HL-60/S4 treated with phorbol 12-myristate 13-acetate at 8.2 ng/mL for 4 days and 3 days (cell line): ENCODE data around the gene OSGEP.

Experiments
- in situ Hi-C: fragments of 300-500 bp; cut with MboI; formaldehyde crosslinking; loops from 2 replicates; pipeline ENCODE4 v1.15.0; 2022; ENCODE audit warnings: low sequenced_read_pairs

The OSGEP gene

GRCh38 chr14:20434701-20435581 lies 19.7 kb downstream of the OSGEP start:
- in situ Hi-C loops = no loop called here

- in situ Hi-C loops = no loop called here
Observed at GRCh38 chr14:20429801-20430669, 24.6 kb downstream of the OSGEP start.

GRCh38 chr14:20428802-20429201 lies 25.8 kb downstream of the OSGEP start:
- in situ Hi-C loops = no loop called here

GRCh38 chr14:20428010-20428365 lies 26.6 kb downstream of the OSGEP start:
- in situ Hi-C loops = no loop called here

- in situ Hi-C loops = no loop called here
Observed at GRCh38 chr14:20427231-20428009, 27.2 kb downstream of the OSGEP start.

- in situ Hi-C loops = no loop called here
Observed at GRCh38 chr14:20424851-20425250, 29.8 kb downstream of the OSGEP start.

- in situ Hi-C loops = no loop called here
Observed at GRCh38 chr14:20422886-20423285, 31.7 kb downstream of the OSGEP start.

GRCh38 chr14:20421267-20421666 lies 33.3 kb downstream of the OSGEP start:
- in situ Hi-C loops = no loop called here

GRCh38 chr14:20419419-20419818 lies 35.2 kb downstream of the OSGEP start:
- in situ Hi-C loops = no loop called here

GRCh38 chr14:20418501-20418909 lies 36.1 kb downstream of the OSGEP start:
- in situ Hi-C loops = no loop called here

DNA sequence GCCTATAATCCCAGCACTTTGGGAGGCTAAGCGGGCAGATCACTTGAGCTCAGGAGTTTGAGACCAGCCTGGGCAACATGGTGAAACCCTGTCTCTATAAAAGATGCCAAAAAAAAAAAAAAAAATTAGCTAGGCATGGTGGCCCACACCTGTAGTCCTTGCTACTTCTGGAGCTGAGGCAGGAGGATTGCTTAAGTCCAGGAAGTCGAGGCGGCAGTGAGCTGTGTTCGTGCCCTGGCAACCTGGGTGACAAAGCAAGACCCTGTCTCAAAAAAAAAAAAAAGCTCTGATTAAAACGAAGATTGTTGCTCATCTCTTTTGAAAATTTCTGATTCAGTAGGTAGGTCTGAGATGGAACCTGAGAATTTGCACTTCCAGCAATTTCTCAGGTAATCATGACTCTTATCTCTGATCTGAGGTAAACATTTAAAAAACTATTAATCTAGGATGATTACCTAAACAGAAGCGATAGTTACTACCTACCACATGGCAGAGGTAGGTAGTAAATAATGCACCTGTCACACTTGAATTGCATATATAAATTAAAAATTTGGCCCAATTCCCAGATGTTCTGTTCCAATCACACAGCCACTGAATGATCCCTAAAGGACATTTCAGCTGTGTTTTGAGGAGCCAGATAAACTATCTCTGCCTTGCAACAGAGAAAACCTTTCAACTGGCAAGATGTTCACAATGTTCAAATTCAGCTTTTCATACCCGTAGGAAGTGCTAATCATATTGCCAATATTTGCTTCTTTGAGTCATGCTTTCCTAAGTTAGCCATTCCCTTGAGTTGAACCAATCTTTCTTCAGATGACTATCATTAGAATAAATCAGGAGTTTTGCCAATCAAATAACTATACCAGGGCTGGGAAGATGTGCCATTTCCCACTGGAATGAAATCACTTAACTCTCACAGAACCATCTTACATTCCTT lies 37.1 kb downstream of the OSGEP start:
- in situ Hi-C loops = no loop called here

DNA sequence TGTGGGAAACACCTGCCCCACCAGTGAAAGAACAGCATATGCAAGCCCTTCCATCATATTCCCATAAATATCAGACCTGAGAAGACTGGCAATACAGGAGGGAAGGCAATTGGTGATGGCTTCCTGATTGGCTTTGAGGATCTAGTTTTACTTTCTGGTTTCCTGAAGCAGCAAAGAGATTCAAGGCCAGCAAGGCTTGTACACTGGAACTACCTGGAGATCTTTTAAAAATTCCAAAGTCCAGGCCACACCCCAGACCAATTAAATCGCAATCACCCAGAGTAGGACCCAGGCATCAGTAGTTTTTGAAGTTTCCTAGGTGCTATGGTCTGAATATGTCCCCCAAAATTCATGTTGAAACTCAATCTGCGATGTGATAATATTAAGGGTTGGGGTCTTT lies 38.4 kb downstream of the OSGEP start:
- in situ Hi-C loops = no loop called here

DNA sequence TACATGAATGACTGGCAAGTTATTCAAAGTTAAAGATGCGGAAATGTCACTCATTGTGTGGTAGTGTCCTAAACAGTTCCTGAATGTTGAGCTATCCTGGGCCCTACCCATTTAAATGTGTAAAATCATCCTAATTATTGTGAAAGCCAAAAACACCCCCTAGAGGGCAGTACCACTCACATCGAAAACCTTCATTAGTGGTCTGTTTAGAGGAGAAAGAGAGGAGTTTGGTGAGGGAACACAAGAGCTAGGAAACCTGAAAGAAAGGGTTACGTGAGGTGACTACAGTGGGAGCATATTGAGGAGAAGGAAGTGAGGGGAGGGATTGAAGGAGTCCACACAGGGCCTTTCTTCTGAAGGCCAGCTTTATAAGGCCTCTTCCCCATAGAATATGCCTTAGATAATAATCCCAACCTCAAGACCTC lies 38.8 kb downstream of the OSGEP start:
- in situ Hi-C loops = no loop called here

DNA sequence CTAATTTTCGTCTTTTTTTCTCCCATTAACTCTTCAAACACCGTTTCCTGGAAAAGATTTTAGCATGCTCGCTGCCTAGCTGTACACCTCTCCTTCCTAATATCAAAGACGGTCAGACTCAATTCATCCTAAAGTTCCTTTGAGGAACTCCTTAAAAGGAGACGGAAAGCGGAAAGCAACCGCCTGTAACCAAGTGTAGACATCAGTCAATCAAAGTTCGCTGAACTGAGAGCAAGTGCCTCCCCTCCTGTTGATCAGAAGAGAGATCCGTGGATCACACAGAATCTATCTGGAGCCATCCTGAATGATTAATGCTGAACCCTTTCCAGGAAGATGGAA lies 40.9 kb downstream of the OSGEP start:
- in situ Hi-C loops = no loop called here

DNA sequence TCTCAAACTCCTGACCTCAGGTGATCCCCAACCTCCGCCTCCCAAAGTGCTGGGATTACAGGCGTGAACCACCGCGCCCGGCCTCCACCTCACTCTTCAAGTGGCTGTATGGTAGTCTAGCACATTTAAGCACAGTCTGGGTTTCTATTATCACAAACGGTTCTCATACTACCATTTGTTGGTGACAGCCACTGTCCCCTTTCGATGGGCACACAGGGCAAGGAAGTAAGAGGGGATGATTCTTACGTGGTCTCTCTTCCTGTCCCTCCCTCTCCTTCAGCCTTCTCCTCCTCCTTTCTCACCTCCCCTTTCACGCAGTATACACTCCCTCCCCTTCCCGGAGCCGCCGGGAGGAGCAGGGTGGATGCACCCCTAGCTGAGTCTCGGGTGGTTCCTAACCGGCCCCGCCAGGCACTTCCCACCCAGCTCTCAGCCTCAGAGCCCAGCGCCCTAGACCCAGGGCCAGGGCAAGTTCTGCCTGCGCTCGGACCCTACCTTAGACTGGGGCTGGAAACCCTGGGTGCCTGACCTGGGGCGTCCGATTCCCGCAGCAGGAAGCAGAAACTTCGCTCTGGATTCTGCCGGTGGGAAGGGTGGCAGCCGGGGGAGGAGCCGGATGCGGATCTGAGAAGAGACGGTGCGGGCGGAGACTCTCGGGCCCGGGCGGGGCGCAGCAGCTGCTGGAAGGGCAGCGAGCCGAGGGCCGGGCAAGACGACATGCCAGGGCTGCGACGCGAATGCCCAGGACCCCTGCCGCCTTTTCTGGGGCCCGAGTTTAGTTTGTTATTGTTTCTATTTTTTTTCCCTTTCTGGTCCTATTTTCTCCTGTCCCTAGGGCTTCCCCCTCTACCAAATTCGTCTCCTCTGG lies 41.5 kb downstream of the OSGEP start, which contains the start of gene TEP1:
Gene TEP1 (minus strand): TSS at position 626 of the 868 bp plus-strand sequence. CDS start 5,062 bp downstream, outside the sequence.
- in situ Hi-C loops = no loop called here

DNA sequence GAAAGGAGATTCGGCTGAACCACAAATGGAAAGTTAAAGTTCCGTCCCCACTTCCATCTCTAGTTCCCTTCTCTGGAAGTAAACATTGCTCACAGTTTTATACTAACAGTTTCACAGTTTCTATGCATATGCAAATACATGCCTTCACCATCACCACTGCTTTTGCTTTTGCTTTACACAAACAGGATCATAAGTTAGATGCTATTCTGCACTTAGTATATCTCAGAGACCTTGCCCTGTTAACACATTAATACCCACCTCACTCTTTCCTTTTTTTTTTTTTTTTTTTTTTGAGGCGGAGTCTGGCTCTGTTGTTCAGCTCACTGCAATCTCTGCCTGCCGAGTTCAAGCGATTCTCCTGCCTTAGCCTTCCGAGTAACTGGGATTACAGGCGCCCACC lies 42.2 kb downstream of the OSGEP start:
- in situ Hi-C loops = no loop called here

DNA sequence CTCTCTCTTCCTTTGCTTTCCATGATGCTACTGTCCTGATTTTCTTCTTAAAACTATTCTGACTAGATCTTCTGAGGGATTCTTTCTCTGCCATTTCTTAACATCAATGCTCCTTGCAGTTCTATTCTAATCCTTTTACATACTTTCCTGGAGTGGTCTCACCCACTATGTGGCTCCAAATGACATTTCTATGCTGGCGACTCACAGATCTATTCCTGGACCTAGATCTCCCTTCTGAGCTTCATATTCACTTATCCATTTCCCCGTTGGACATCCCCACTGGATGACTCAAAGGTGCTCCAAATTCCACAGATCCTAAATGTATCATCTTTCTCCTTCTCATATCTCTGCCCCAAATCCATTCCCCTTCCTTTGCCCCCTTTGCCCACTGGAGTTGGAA lies 45.4 kb downstream of the OSGEP start:
- in situ Hi-C loops = no loop called here

DNA sequence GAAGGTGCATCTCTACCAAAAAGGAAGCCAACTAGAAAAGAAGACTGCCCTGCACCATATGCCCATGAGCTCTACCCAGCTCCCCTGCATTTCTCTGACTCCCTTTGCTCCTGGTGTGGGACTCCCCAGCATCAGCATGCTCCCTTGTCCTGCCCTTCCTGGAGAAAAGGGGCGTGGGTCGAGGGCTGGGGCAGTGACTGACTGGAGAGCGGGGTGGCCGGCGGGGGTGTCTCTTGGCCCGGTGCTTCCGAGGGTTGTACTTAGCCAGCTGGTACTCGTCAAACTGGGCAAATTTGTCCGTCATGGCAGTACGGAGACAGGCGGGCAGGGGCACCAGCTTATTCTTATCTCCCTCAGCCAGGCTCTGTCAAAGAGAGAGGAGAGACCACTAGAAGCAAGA lies 51.1 kb downstream of the OSGEP start:
- in situ Hi-C loops = no loop called here

GRCh38 chr14:20400965-20401593 lies 53.5 kb downstream of the OSGEP start:
- in situ Hi-C loops = no loop called here
